GM18505 (cell line): ENCODE data around the gene KIFC3.
"Not testable (repeated sequence)": the region's sequence is repeated elsewhere in the genome, so short reads cannot be mapped to it uniquely, and the experiment has no call there.

Experiments
- ATAC-seq: cut with Tn5 transposase; IDR thresholded peaks from one replicate; pipeline ENCODE4 v1.9.1; 2021; ENCODE audit not compliant: unreplicated experiment
- POLR2A ChIP-seq: IDR thresholded peaks from 4 replicates; pipeline ENCODE4 v1.6.1; 2011; ENCODE audit warnings: borderline replicate concordance; ENCODE audit not compliant: insufficient read depth, insufficient read length; ENCODE audit errors: extremely low read depth

Gene KIFC3

DNA sequence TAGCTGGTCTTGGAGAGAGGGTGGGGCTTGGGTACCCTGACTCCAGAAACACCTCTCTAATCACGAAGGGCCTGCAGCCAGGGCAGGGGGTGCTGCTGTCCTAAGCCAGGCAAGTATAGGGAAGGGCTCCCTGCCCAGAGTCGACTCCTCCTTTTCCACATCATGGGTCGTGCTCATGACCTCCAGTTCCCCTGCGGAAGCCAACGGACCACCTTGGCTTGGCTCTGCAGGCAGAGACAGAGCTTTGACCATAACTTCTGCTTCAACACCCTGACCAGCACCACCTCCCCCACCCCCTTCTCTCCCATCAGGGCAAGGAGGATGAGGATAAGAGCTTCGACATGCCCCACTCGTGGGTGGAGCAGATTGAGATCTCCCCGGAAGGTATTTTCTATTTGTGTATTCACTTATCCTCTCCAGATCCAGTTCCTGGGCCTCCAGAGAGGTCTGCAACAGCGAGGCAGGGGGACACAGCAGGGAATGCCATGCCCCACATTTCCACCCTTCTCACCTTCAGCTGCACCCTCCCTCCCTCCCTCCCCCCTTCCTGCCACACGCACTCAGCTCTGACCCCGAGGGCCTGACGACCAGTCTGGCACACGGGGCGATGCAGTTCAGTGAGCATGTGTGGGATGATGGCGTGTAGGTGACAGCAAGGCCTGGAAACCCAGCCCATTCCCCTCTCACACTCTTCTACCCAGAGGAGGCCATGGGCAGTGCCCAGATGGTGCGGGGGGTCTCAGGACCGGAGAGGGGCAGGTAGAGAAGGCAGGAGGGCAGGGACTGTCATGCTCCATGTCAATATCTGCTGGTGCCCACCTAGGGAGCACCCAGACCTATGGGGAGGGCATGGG lies 80.7 kb downstream of the KIFC3 start:
- no peak for TF ChIP-seq POLR2A
- no peak for ATAC-seq

DNA sequence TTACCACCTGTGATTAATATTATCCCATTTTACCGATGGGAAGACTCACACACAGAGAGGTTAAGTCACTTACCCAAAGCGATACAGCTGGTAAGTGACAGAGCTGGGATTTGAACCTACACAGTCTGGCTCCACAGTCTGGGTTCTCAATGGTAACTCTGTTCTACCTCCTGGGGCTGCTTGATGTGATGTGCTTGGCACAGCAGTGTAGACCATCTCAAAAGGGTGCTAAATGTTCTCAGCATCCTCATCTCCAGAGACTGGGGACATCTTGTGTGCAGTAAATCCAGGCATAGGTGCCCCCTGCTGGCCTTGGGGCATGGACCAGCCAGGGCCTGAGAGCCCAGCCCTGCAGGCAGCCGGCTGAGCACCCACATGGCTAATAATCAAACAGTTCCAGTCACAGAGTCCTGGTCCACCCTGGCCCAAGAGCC lies 82.1 kb downstream of the KIFC3 start:
- no peak for ATAC-seq
- TF ChIP-seq POLR2A, result no peak

DNA sequence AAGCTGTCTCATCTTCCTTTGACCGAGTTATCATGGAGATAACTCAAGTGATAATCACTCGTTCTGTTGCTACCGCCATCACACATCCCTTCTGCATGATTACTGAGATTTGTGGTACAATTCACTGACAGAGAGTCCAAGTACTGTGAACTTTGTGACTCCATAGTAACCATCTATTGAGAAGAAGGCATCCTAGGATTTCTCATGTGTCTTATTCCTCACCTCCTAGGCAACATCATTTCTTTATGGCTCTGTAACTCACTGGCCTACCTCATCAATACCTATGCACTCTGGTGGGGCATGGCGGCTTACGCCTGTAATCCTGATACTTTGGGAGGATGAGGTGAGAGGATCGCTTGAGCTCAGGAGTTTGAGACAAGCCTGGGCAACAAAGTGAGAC lies 88.2 kb downstream of the KIFC3 start:
- no peak for ATAC-seq
- TF ChIP-seq POLR2A, result no peak

DNA sequence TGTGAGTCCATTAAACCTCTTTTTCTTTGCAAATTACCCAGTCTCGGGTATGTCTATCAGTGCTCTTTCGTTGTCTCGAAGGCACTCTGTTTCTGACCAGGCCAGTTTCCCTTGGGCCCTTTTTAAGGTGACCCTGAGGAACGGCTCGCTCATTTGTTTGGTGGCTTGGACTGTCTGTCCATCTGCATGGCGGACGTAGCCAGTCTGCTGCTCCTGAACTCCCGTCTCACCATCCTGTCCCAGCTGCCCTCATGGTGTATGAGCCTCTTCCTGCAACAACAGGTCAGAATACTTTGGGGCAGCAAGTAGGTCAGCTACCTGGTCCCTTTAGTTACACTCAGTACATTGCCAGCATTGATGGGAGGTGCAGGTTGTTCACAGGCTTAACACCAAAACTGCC lies 88.7 kb downstream of the KIFC3 start:
- TF ChIP-seq POLR2A, result no peak
- no peak for ATAC-seq

DNA sequence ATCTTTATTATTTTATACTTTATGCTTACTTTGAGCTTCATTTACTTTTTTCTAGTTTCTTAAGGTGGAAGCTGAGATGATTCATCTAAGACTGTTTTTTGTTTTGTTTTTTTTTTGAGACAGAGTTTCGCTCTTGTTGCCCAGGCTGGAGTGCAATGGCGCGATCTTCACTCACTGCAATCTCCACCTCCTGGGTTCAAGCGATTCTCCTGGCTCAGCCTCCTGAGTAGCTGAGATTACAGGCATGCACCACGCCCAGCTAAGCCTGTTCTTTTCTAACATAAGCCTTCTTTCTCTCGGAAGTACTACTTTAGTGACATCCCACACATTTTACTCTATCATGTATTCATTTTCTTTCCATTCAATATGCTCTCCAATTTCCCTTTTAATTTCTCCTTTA lies 89.7 kb downstream of the KIFC3 start:
- not testable (repeated sequence) for ATAC-seq

DNA sequence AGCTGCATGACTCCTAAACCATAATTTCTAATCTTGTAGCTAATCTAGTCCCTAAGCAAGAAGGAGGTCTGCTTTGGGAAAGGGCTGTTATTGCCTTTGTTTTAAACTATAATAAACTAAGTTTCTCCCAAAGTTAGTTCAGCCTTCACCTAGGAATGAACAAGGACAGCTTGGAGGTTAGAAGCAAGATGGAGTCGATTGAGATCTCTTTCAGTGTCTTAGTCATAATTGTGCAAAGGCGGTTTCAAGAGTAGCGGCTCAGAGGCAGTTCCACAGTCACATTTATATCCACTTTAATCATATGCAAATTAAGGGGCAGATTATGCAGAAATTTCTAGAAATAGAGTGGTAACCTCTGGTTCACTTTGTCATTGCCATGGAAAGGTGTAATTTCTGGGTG lies 90.3 kb downstream of the KIFC3 start:
- ATAC-seq, result no peak
- TF ChIP-seq POLR2A, result no peak

DNA sequence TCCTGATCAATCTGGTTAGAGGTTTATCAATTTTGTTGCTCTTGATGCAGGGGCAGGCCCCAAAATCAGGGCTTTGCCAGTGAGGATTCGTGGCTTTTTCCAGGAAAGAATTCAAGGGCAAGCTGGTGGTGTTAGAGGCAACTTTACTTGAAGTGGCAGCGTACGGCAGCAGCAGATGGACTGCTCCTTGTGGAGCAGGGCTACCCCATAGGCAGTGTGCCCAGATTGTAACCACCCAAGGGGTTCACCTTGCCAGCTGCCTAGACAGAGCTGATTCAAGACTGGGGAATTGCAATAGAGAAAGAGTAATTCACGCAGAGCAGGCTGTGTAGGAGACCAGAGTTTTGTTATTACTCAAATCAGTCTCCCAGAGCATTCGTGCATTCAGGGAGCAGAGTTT lies 90.9 kb downstream of the KIFC3 start:
- TF ChIP-seq POLR2A, result no peak
- no peak for ATAC-seq

DNA sequence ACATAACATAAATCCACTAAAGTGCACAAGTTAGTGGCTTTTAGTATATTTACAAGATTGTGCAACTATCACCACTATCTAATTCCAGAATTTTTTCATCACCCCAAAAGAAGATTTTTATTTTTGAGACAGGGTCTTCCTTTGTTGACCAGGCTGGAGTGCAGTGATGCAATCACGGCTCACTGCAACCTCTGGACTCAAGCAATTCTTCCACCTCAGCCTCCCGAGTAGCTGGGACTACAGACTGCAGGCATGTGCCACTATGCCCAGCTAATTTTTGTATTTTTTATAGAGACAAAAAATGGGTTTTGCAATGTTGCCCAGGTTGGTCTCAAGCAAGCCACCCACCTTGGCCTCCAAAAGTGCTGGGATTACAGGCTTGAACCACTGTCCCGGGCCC lies 92.6 kb downstream of the KIFC3 start:
- TF ChIP-seq POLR2A, result no peak
- no peak for ATAC-seq
